ENCODE measurements around the gene PRCD.
A peak's percentile ranks its signal among the peaks of the same experiment; 100 is the strongest.

PRCD gene

DNA sequence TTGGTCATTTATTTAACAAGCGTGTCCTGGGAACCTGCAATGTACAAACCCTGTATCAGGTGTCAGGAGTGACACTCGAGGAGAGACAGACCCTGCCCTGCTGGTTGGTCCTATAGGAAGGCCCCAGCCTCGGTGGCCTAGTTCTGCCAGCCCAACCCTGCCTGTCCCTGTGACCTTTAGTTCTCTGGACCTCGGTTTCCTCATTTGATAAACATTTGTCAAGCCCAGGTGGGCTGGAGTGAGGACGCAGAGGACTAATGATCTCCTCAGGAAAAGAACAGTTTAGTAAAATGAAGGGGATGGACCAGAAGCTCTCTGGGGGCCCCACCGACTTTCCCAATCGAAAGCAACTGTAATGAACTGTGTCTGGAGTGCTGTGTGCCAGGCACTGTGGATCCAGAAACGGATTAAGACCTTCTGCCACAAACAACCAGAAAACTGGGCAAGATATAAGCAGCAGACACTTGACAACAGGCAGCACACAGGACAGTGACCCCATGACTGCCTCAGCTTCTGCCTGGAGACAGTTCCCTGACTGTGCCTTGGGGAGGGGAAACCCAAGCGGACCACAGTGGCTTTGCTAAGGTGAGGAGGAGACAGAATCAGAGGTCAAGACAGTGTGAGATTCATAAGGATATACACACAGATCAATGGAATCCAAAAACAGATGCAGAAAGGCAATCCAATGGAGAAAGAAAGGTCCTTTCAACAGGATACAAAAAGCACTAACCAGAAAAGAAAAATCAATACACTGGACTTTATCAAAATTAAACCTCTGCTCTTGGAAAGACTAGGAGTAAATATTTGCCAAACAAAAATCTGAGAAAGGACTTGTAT, 8.8 kb downstream of the PRCD start:
- TF ChIP-seq, protein P1, sequence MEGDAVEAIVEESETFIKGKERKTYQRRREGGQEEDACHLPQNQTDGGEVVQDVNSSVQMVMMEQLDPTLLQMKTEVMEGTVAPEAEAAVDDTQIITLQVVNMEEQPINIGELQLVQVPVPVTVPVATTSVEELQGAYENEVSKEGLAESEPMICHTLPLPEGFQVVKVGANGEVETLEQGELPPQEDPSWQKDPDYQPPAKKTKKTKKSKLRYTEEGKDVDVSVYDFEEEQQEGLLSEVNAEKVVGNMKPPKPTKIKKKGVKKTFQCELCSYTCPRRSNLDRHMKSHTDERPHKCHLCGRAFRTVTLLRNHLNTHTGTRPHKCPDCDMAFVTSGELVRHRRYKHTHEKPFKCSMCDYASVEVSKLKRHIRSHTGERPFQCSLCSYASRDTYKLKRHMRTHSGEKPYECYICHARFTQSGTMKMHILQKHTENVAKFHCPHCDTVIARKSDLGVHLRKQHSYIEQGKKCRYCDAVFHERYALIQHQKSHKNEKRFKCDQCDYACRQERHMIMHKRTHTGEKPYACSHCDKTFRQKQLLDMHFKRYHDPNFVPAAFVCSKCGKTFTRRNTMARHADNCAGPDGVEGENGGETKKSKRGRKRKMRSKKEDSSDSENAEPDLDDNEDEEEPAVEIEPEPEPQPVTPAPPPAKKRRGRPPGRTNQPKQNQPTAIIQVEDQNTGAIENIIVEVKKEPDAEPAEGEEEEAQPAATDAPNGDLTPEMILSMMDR (conservative IDR thresholded peaks at IDR 0.05) = no peak
- H3K27ac ChIP-seq = peak overlapping the region; percentile 39

DNA sequence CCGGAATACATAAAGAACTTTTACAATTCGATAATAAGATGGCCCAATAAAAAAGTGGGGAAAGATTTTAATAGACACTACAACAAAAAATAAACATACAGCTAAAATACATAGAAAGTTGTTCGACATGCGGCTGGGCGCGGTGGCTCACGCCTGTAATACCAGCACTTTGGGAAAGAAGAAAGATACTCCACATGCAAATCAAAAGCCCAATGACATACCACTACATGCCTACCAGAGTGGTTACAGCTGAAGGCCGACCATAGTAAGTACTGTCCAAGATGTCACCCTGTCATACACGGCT, 9.3 kb downstream of the PRCD start:
- TF ChIP-seq, protein P1 (conservative IDR thresholded peaks at IDR 0.05) = no peak
- peak overlapping the region; percentile 39 for H3K27ac ChIP-seq

DNA sequence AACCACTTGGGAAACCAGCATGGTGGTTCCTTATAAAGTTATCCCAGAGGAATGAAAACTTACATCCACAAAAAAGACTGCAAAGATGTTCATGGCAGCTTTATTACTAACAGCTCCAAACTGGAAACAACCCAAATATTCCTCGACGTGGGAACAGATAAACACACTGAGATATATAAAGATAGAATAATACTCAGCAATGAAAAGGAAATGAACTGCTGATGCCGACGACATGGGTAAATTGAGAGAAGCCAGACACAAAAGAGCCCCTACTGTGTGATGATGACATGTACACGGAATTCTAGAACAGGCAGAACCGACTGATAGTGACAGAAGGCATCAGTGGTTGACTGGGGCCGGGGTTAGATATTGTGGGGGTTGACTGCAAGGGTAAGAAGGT, 9.7 kb downstream of the PRCD start:
- TF ChIP-seq, protein P1 (conservative IDR thresholded peaks at IDR 0.05) = no peak
- H3K27ac ChIP-seq = peak overlapping the region; percentile 39

DNA sequence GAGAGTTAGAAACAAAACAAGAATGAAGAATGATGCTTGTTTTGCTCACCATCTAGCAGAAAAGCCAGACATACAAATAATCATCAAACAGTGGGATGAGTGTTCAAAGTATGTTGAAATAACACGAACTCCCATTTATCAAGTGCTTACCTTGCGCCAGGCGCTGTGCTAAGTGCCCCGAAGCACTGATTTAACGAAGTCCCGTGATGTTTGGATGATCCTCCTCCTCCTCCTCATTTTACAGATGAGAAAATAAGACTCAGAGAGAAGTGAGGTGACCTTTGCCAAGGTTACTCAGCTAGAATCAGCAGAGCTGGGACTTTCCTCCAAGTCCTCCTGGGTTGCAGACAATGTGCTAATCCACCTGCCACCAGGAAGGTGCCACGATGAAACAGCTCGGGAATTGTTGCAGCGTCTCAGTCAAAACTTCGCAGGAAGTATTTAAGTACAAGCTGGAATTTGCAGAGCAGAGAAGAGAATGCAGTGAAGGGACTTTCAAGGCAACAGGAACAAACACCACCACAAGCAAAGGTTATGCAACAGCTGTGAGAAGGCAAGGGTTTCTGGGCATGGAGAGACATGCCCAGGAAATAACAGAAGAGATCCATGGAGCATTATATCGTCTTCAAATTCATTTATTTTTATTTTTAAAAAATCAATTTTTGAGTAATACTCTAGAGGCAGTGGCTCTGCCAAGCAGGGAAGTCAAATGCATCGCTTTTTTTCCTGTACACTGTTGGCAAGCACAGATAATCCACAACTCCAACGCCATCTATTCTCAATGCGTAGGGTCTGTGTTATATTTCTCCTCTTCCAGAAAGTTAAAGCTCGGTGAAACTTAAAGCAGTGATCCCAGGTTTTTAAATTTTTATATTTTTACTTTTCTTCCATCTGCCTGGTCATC, 11.1 kb downstream of the PRCD start:
- H3K27ac ChIP-seq = peak overlapping the region; percentile 53
- TF ChIP-seq, protein P1 (conservative IDR thresholded peaks at IDR 0.05) = no peak

DNA sequence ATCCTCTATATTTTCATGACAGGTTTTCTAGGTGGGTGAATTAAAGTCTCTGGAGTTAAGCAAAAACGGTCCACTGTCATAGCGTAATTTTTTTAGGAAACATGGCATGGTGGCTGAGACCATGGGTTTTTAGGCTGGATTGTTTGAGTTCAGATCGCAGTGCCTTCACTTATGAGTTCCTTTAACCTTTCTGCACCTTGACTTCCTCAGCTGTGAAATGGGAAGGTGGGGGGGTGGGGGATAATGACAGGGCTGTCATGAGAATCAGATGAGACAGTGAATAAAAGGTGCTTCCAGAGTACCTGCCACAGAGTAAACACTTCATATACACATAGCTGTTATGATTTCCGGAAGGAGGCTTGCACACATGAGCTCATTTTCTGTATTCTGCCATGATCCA, 11.8 kb downstream of the PRCD start:
- TF ChIP-seq, protein P1 (conservative IDR thresholded peaks at IDR 0.05) = no peak
- peak overlapping the region; percentile 53 for H3K27ac ChIP-seq

DNA sequence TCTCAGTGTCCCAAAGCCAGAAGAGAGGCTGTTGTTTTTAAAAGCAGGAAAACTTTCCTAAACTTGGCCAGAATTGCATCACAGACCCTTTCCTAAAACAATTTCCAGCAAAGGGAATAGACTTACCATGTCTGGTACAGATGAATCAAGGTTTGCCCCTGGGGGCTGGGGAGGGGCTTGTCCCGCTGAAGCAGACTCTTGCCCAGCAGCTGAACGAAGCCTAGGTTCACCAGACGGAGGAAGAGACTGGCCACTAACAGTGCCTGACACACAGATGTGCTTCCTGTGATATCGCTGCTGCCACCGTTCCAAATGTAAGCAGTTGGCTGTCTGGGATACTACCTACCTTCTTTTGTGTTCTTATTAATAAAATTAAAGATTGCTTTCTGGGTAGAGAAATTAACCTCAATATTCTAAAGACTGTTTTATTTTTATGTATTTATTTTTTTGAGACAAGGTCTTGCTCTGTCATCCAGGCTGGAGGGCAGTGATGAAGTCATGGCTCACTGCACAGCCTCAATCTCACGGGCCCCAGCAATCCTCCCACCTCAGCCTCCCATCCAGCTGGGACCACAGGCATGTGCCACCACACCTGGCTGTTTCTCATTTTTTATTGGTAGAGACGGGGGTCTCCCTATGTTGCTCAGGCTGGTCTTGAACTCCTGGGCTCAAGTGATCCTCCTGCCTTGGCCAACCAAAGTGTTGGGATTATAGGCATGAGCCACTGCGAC, 13.5 kb downstream of the PRCD start:
- TF ChIP-seq, protein P1 (conservative IDR thresholded peaks at IDR 0.05) = no peak
- no peak overlapping the region for H3K27ac ChIP-seq

DNA sequence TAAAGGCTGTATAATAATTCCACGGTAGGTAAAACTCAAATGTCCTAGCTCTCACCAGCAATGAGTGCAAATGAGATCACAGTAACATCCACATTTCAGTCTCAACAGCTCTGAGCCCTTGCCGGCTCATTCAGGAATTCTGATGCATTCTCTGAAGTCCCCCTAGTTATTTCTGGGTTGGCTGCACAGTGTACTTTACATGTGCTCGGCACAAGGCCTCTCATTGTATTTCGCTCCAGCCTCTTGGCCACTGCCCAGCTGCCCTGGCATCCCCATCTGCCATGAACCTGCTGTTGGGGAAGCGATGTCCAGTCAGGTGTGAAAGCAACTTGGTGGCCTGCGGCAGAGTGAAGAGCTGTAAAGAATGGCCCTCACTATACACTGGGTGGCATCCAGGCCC, 14.3 kb downstream of the PRCD start:
- TF ChIP-seq, protein P1 (conservative IDR thresholded peaks at IDR 0.05) = no peak
- no peak overlapping the region for H3K27ac ChIP-seq
